GM20000 (cell line): Measurements from ENCODE around the gene LBX1.

Experiments
- DNase-seq: peaks from one replicate; pipeline ENCODE4 v3.0.0; 2012; ENCODE audit warnings: low spot score
- CTCF ChIP-seq: IDR thresholded peaks from 2 replicates; pipeline ENCODE4 v1.5.1; 2012; ENCODE audit warnings: mild to moderate bottlenecking, control low read depth; ENCODE audit errors: extremely low read depth, missing control alignments

The LBX1 gene

GRCh38 chr10:101229266-101230182, at the start of gene LBX1:
Gene LBX1 (minus strand): TSS chr10:101229463. CDS start chr10:101228815, 648 bp downstream.
- DNase-seq: peak; percentile 51
- no peak for TF ChIP-seq CTCF

GRCh38 chr10:101273741-101274140, 44.5 kb upstream of the LBX1 start:
- no peak for DNase-seq
- TF ChIP-seq CTCF: no peak

GRCh38 chr10:101273330-101273729, 44.1 kb upstream of the LBX1 start:
- TF ChIP-seq CTCF: no peak
- no peak for DNase-seq

GRCh38 chr10:101272229-101272868, 43.1 kb upstream of the LBX1 start:
- peak; percentile 74 for TF ChIP-seq CTCF
- DNase-seq: peak; percentile 86

GRCh38 chr10:101270763-101271162, 41.5 kb upstream of the LBX1 start:
- no peak for TF ChIP-seq CTCF
- no peak for DNase-seq

GRCh38 chr10:101267776-101268175, 38.5 kb upstream of the LBX1 start:
- DNase-seq: no peak
- no peak for TF ChIP-seq CTCF

- no peak for TF ChIP-seq CTCF
- DNase-seq: no peak
Measured at GRCh38 chr10:101267290-101267680, 38.0 kb upstream of the LBX1 start.
